Endothelial cell of umbilical vein (primary cell): ENCODE measurements around the gene YTHDF1. TPM values are rescaled to one million over a fixed set of nuclear protein-coding genes. Genes with fewer than 3 reads are reported as not detected.

ENCODE experiments used
- BruUV-seq: library from RNA; stranded (reverse); fragments of 400-500 nt; replicated peaks from 2 replicates; lab custom pipeline; 2021; lab: Mats Ljungman, UMichigan
- CTCF ChIA-PET: fragments of 300-600, 350-600 bp; sonication (Branson Sonifier 250); formaldehyde crosslinking; loops from one replicate; lab custom pipeline; 2021; ENCODE audit warnings: antibody characterized with exemption, inconsistent platforms; lab: Charles Lee
- POLR2A ChIA-PET: fragments of 300-600, 350-600 bp; sonication (Branson Sonifier 250); formaldehyde crosslinking; loops from one replicate; lab custom pipeline; 2021; ENCODE audit warnings: antibody characterized with exemption, inconsistent platforms; lab: Charles Lee
- DNase-seq: peaks from one replicate; pipeline ENCODE4 v3.0.0-alpha.2; 2011; ENCODE audit warnings: low read depth, low spot score
- FAIRE-seq: peaks from 2 replicates; lab custom pipeline; 2011; peaks lifted over from hg19 to GRCh38; lab: Jason Lieb, UNC
- H2AFZ ChIP-seq: 2 replicates; pipeline ENCODE4 v1.6.0; 2012; ENCODE audit warnings: low read depth, low read length, control low read depth, inconsistent platforms
- H3K27ac ChIP-seq: 2 replicates; pipeline ENCODE4 v1.5.1; 2011; ENCODE audit warnings: low read depth, mild to moderate bottlenecking, control low read depth, low read length, moderate library complexity; ENCODE audit not compliant: insufficient read depth
- H3K27me3 ChIP-seq, 2 experiments: 2 replicates each; pipeline versions ENCODE4 v1.6.0 to v1.6.1; 2011; ENCODE audit warnings: low read length in 2 of 2, mixed read lengths in 1 of 2; ENCODE audit not compliant: control insufficient read depth in 2 of 2, insufficient read depth in 2 of 2
- H3K36me3 ChIP-seq, 2 experiments: 2 replicates in 1 of 2; 3 replicates in 1 of 2; pipeline ENCODE4 v1.5.1; 2011; ENCODE audit warnings: low read length in 2 of 2, mild to moderate bottlenecking in 1 of 2, moderate library complexity in 1 of 2; ENCODE audit not compliant: control insufficient read depth in 2 of 2, insufficient read depth in 2 of 2; ENCODE audit errors: extremely low read depth in 1 of 2
- H3K4me1 ChIP-seq: 3 replicates; pipeline ENCODE4 v1.5.1; 2011; ENCODE audit warnings: mild to moderate bottlenecking, low read length; ENCODE audit not compliant: control insufficient read depth, insufficient read depth; ENCODE audit errors: extremely low read depth
- H3K4me2 ChIP-seq: 2 replicates; pipeline ENCODE4 v1.6.1; 2011; ENCODE audit warnings: low read length, control low read depth, mixed read lengths; ENCODE audit not compliant: insufficient read depth
- H3K4me3 ChIP-seq, 3 experiments: fragments of 200-600 bp in 1 of 3; sonication (generic), shearing (Covaris generic) in 1 of 3; replicated peaks in 1 of 3; 2 replicates each; pipeline ENCODE4 v1.5.1; 2011 to 2016; ENCODE audit warnings: control low read depth in 3 of 3, low read length in 3 of 3, mild to moderate bottlenecking in 2 of 3, inconsistent platforms in 1 of 3, low read depth in 1 of 3, moderate library complexity in 1 of 3; ENCODE audit not compliant: insufficient read depth in 1 of 3
- H3K79me2 ChIP-seq: 2 replicates; pipeline ENCODE4 v1.6.0; 2012; ENCODE audit warnings: low read length, inconsistent platforms; ENCODE audit not compliant: control insufficient read depth, insufficient read depth
- H3K9ac ChIP-seq: replicated peaks from 2 replicates; pipeline ENCODE3; 2011; ENCODE audit warnings: low read length, control low read depth; ENCODE audit not compliant: insufficient read depth; ENCODE audit errors: extremely low read depth
- H3K9me1 ChIP-seq: replicated peaks from 3 replicates; pipeline ENCODE4 v1.6.0; 2011; ENCODE audit warnings: mild to moderate bottlenecking, low read length; ENCODE audit not compliant: control insufficient read depth, insufficient read depth; ENCODE audit errors: extremely low read depth
- H3K9me3 ChIP-seq: replicated peaks from 2 replicates; pipeline ENCODE4 v1.5.1; 2012; ENCODE audit warnings: low read length, inconsistent platforms; ENCODE audit not compliant: control insufficient read depth, insufficient read depth
- H4K20me1 ChIP-seq: replicated peaks from 2 replicates; pipeline ENCODE3; 2011; ENCODE audit warnings: mild to moderate bottlenecking, low read length; ENCODE audit not compliant: control insufficient read depth, insufficient read depth; ENCODE audit errors: extremely low read depth
- CTCF ChIP-seq, 2 donors: IDR thresholded peaks; 1 replicate in 1 of 2; 2 replicates in 1 of 2; pipeline ENCODE4 v1.5.1; 2011; ENCODE audit warnings: low read length in 2 of 2, mild to moderate bottlenecking in 2 of 2, moderate library complexity in 2 of 2, control low read depth in 1 of 2, inconsistent platforms in 1 of 2, low read depth in 1 of 2; ENCODE audit not compliant: insufficient read depth in 1 of 2; ENCODE audit errors: extremely low read depth in 1 of 2
- EZH2 ChIP-seq: IDR thresholded peaks from 2 replicates; pipeline ENCODE4 v1.6.1; 2012; ENCODE audit warnings: borderline replicate concordance, low read depth, mild to moderate bottlenecking, moderate library complexity, low read length, inconsistent platforms; ENCODE audit not compliant: severe bottlenecking
- FOS ChIP-seq: IDR thresholded peaks from 2 replicates; pipeline ENCODE4 v1.6.1; 2011; ENCODE audit warnings: mild to moderate bottlenecking, low read length, moderate library complexity, borderline replicate concordance; ENCODE audit not compliant: insufficient read depth
- GATA2 ChIP-seq: IDR thresholded peaks from 2 replicates; pipeline ENCODE4 v1.7.0; 2011; ENCODE audit warnings: low read depth, mild to moderate bottlenecking, moderate library complexity, mixed read lengths, low read length; ENCODE audit not compliant: insufficient read length, insufficient read depth
- JUN ChIP-seq: IDR thresholded peaks from 2 replicates; pipeline ENCODE4 v1.6.1; 2011; ENCODE audit warnings: borderline replicate concordance, low read depth; ENCODE audit not compliant: insufficient read length, insufficient read depth
- MAX ChIP-seq: IDR thresholded peaks from 2 replicates; pipeline ENCODE4 v1.6.1; 2011; ENCODE audit not compliant: insufficient read depth, insufficient read length
- MYC ChIP-seq: IDR thresholded peaks from one replicate; pipeline ENCODE4 v1.6.1; 2011; ENCODE audit warnings: mild to moderate bottlenecking, low read depth, low read length
- POLR2A ChIP-seq: IDR thresholded peaks from 2 replicates; pipeline ENCODE4 v1.6.1; 2012; ENCODE audit warnings: low read depth, mild to moderate bottlenecking, control low read depth, low read length
- POLR2AphosphoS5 ChIP-seq: IDR thresholded peaks from 2 replicates; pipeline ENCODE4 v1.6.1; 2012; ENCODE audit warnings: low read depth, mild to moderate bottlenecking, control low read depth, low read length, moderate library complexity; ENCODE audit not compliant: insufficient read depth
- dilution Hi-C: fragments of 300-500 bp; cut with MboI; formaldehyde crosslinking; loops from one replicate; pipeline ENCODE4 v1.15.0; 2019; ENCODE audit warnings: low sequenced_read_pairs; ENCODE audit not compliant: extremely low pct_ligation_motif_present
- intact Hi-C: fragments of 100-400 bp; cut with micrococcal nuclease; formaldehyde crosslinking; loops from one replicate; pipeline ENCODE4 v1.10.0; 2022
- polyA plus RNA-seq, 4 experiments: library from polyadenylated mRNA; depleted of rRNA in 3 of 4; stranded (reverse) in 3 of 4; unstranded in 1 of 4; fragments of >200 nt; gene quantifications; 2 replicates each; pipeline versions ENCODE4 v1.2.1 to v1.2.3, GENCODE V29; 2011 to 2012; ENCODE audit warnings: missing spikeins in 1 of 4
- total RNA-seq: library from RNA; stranded (reverse); gene quantifications from 2 replicates; pipeline ENCODE4 v1.2.3, GENCODE V29; 2021

Gene YTHDF1
- total and polyA plus RNA-seq, 2 donors (not counting 3 experiments of a cell fraction or from before 2014, with no cell fraction given): 25.2 to 44.4 TPM

GRCh38 chr20:63227260-63227659, 11.3 kb upstream of the YTHDF1 start:
- FAIRE-seq: no peak
- intact Hi-C loops (no loop called here), dilution Hi-C loops (no loop called here)

More at GRCh38 chr20:63227260-63227659, 11.3 kb upstream of the YTHDF1 start:
- no peak overlapping the region for H3K4me2 ChIP-seq
- H3K79me2 ChIP-seq: no peaks in the 10 kb centered on the region
- peaks cover 0 to 10% of the 10 kb centered on the region in 2 experiments for H3K27me3 ChIP-seq
- H3K4me1 ChIP-seq: no peaks in the 10 kb centered on the region
- CTCF ChIA-PET: no interaction called here
- H3K9me1 ChIP-seq: no peaks in the 10 kb centered on the region
- H2AFZ ChIP-seq: no peak overlapping the region
- H3K27ac ChIP-seq: no peak overlapping the region
- H3K4me3 ChIP-seq: no peak overlapping the region
- no peak for DNase-seq
- H3K9ac ChIP-seq: no peak overlapping the region
- TF ChIP-seq FOS (no peak), MAX (no peak), MYC (no peak), CTCF (IDR thresholded peaks at IDR 0.05; ENCODE audit: extremely low read depth in 1 of 2, insufficient read depth in 1 of 2, low read depth in 1 of 2, low read length in 2 of 2) (no peak), GATA2 (no peak), EZH2 (no peak), POLR2A (no peak), POLR2AphosphoS5 (no peak), JUN (no peak)
- H4K20me1 ChIP-seq: no peaks in the 10 kb centered on the region
- POLR2A ChIA-PET: no interaction called here
- H3K9me3 ChIP-seq: no peaks in the 10 kb centered on the region
- no TSS peak for BruUV-seq
- H3K36me3 ChIP-seq: no peaks in the 10 kb centered on the region
